WTC11 (cell line): ENCODE measurements around the gene CCDC15. TPM values are rescaled to one million over a fixed set of nuclear protein-coding genes. Genes with fewer than 3 reads are reported as not detected.

Source experiments
- ATAC-seq: fragments of 200-7000 bp; cut with Tn5 transposase; 2 replicates; pipeline ENCODE4 v1.10.0; 2021; ENCODE audit warnings: mild to moderate bottlenecking, moderate library complexity
- CTCF ChIA-PET: fragments of 300-600 bp; sonication (Branson Sonifier 250); formaldehyde crosslinking; loops from one replicate; lab custom pipeline; 2021; ENCODE audit warnings: antibody characterized with exemption; lab: Charles Lee
- POLR2A ChIA-PET: fragments of 350-600 bp; sonication (Branson Sonifier 250); formaldehyde crosslinking; loops from one replicate; lab custom pipeline; 2021; ENCODE audit warnings: antibody characterized with exemption; lab: Charles Lee
- DNase-seq: peaks from one replicate; pipeline ENCODE4 v3.0.0; 2021; ENCODE audit warnings: low spot score
- H3K27ac Mint-ChIP-seq: 2 replicates; pipeline ENCODE4 v1.8.0; 2021; ENCODE audit warnings: mixed read lengths
- H3K27me3 Mint-ChIP-seq: 2 replicates; pipeline ENCODE4 v1.8.0; 2021; ENCODE audit warnings: low read depth, mild to moderate bottlenecking, moderate library complexity, mixed read lengths
- H3K36me3 Mint-ChIP-seq: 2 replicates; pipeline ENCODE4 v1.8.0; 2021; ENCODE audit warnings: mixed read lengths
- H3K4me1 Mint-ChIP-seq: 2 replicates; pipeline ENCODE4 v1.8.0; 2022; ENCODE audit warnings: mixed read lengths
- H3K4me3 Mint-ChIP-seq: 2 replicates; pipeline ENCODE4 v1.8.0; 2021; ENCODE audit warnings: mild to moderate bottlenecking, moderate library complexity, mixed read lengths
- H3K9me3 Mint-ChIP-seq: 2 replicates; pipeline ENCODE4 v1.8.0; 2021; ENCODE audit warnings: mixed read lengths
- ARID4B ChIP-seq: sonication (generic); formaldehyde crosslinking; IDR thresholded peaks from 2 replicates; pipeline ENCODE4 v1.8.0; 2023; ENCODE audit warnings: missing genetic modification reagents, mild to moderate bottlenecking, borderline replicate concordance
- CBFB ChIP-seq: sonication (generic); formaldehyde crosslinking; IDR thresholded peaks from 2 replicates; pipeline ENCODE4 v1.8.1; 2022; ENCODE audit warnings: mild to moderate bottlenecking, low read depth, missing genetic modification reagents
- E2F5 ChIP-seq: sonication (generic); formaldehyde crosslinking; IDR thresholded peaks from 2 replicates; pipeline ENCODE4 v1.8.1; 2022; ENCODE audit warnings: mild to moderate bottlenecking, moderate library complexity, missing genetic modification reagents
- ELF4 ChIP-seq: sonication (generic); formaldehyde crosslinking; IDR thresholded peaks from 2 replicates; pipeline ENCODE4 v1.8.1; 2022; ENCODE audit warnings: low read depth, mild to moderate bottlenecking, moderate library complexity, missing genetic modification reagents
- EMX1 ChIP-seq: fragments of 250-450 bp; sonication (Bioruptor Pico); IDR thresholded peaks from 2 replicates; pipeline ENCODE4 v1.8.0; 2021; ENCODE audit warnings: mild to moderate bottlenecking
- ESRRA ChIP-seq: sonication (generic); formaldehyde crosslinking; IDR thresholded peaks from 2 replicates; pipeline ENCODE4 v1.8.1; 2022; ENCODE audit warnings: mild to moderate bottlenecking, missing genetic modification reagents, borderline replicate concordance
- FOXJ3 ChIP-seq: sonication (generic); formaldehyde crosslinking; IDR thresholded peaks from 2 replicates; pipeline ENCODE4 v1.9.0; 2021; ENCODE audit warnings: missing genetic modification reagents, mild to moderate bottlenecking, borderline replicate concordance
- FOXK1 ChIP-seq: sonication (generic); formaldehyde crosslinking; IDR thresholded peaks from 2 replicates; pipeline ENCODE4 v1.8.0; 2022; ENCODE audit warnings: mild to moderate bottlenecking, moderate library complexity, missing genetic modification reagents
- NFE2L1 ChIP-seq: sonication (generic); formaldehyde crosslinking; IDR thresholded peaks from 2 replicates; pipeline ENCODE4 v1.8.1; 2023; ENCODE audit warnings: missing genetic modification reagents
- OVOL2 ChIP-seq: fragments of 250-450 bp; sonication (Bioruptor Pico); IDR thresholded peaks from 2 replicates; pipeline ENCODE4 v1.9.0; 2021; ENCODE audit warnings: mild to moderate bottlenecking, borderline replicate concordance
- PRDM15 ChIP-seq: sonication (generic); formaldehyde crosslinking; IDR thresholded peaks from 2 replicates; pipeline ENCODE4 v1.8.0; 2022; ENCODE audit warnings: missing genetic modification reagents
- SMAD4 ChIP-seq: sonication (generic); formaldehyde crosslinking; IDR thresholded peaks from 2 replicates; pipeline ENCODE4 v1.8.0; 2022; ENCODE audit warnings: mild to moderate bottlenecking, missing genetic modification reagents
- SP1 ChIP-seq: sonication (generic); formaldehyde crosslinking; conservative IDR thresholded peaks from 2 replicates; pipeline ENCODE4 v1.8.1; 2022; ENCODE audit warnings: missing genetic modification reagents
- TCF7 ChIP-seq: sonication (generic); formaldehyde crosslinking; IDR thresholded peaks from 2 replicates; pipeline ENCODE4 v1.8.0; 2022; ENCODE audit warnings: mild to moderate bottlenecking, low read depth, missing genetic modification reagents, moderate library complexity
- USF1 ChIP-seq: sonication (generic); formaldehyde crosslinking; IDR thresholded peaks from 2 replicates; pipeline ENCODE4 v1.8.0; 2022; ENCODE audit warnings: mild to moderate bottlenecking, missing genetic modification reagents
- USF2 ChIP-seq: sonication (generic); formaldehyde crosslinking; IDR thresholded peaks from 2 replicates; pipeline ENCODE4 v1.8.1; 2023; ENCODE audit warnings: mild to moderate bottlenecking, missing genetic modification reagents, moderate library complexity
- ZNF121 ChIP-seq: sonication (generic); formaldehyde crosslinking; IDR thresholded peaks from 2 replicates; pipeline ENCODE4 v1.8.0; 2023; ENCODE audit warnings: missing genetic modification reagents
- ZNF423 ChIP-seq: fragments of 250-450 bp; sonication (Bioruptor Pico); IDR thresholded peaks from 2 replicates; pipeline ENCODE4 v2.1.2; 2022; ENCODE audit warnings: mild to moderate bottlenecking, moderate library complexity
- ZNF512 ChIP-seq: sonication (generic); formaldehyde crosslinking; IDR thresholded peaks from 2 replicates; pipeline ENCODE4 v1.8.1; 2022; ENCODE audit warnings: missing genetic modification reagents, borderline replicate concordance
- ZNF532 ChIP-seq: fragments of 250-450 bp; sonication (Bioruptor Pico); IDR thresholded peaks from 2 replicates; pipeline ENCODE4 v1.9.0; 2021; ENCODE audit warnings: mild to moderate bottlenecking, borderline replicate concordance
- total RNA-seq: library from RNA; stranded (reverse); gene quantifications from 3 replicates; pipeline ENCODE4 v1.2.3, GENCODE V29; 2021

Gene CCDC15
- total RNA-seq, 1 experiment from 2014 or later, result 2.4 TPM

GRCh38 chr11:125056931-125057692, 103.1 kb downstream of the CCDC15 start (continued):
- TF ChIP-seq USF1 (CRISPR knock-in tag) (no peak), ZNF512 (CRISPR knock-in tag) (no peak)

GRCh38 chr11:125057693-125058016, 103.7 kb downstream of the CCDC15 start:
- Mint-ChIP-seq H3K4me3 (no peak overlapping the region), H3K27ac (no peak overlapping the region), H3K4me1 (0 out of 2 replicates have a peak, but pooled peaks cover 2% of the 10 kb centered on the region), H3K27me3 (peaks cover 26% of the 10 kb centered on the region), H3K36me3 (no peaks in the 10 kb centered on the region), H3K9me3 (no peaks in the 10 kb centered on the region)
- no peak for ATAC-seq
- ChIA-PET CTCF (no interaction called here), POLR2A (no interaction called here)
- DNase-seq, result no peak
- TF ChIP-seq NFE2L1 (CRISPR knock-in tag), result no peak
- no peak for TF ChIP-seq ELF4 (CRISPR knock-in tag)
- TF ChIP-seq FOXK1, result no peak
- TF ChIP-seq ZNF532 (CRISPR knock-in tag), result no peak
- TF ChIP-seq USF2 (CRISPR knock-in tag), result no peak
- no peak for TF ChIP-seq EMX1 (CRISPR knock-in tag)
- TF ChIP-seq ESRRA (CRISPR knock-in tag), result no peak
- no peak for TF ChIP-seq E2F5 (CRISPR knock-in tag)
- no peak for TF ChIP-seq SP1 (CRISPR knock-in tag)
- no peak for TF ChIP-seq ZNF121
- no peak for TF ChIP-seq PRDM15
- TF ChIP-seq SMAD4, result no peak
- no peak for TF ChIP-seq OVOL2
- TF ChIP-seq CBFB, result no peak
- TF ChIP-seq ZNF423 (CRISPR knock-in tag), result no peak
- no peak for TF ChIP-seq ARID4B (CRISPR knock-in tag)
- no peak for TF ChIP-seq FOXJ3 (CRISPR knock-in tag)
- no peak for TF ChIP-seq TCF7
